ENCODE results near the gene CLIC6. TPM values are rescaled to one million over a fixed set of nuclear protein-coding genes. Genes with fewer than 3 reads are reported as not detected.

The CLIC6 gene
- total and polyA plus RNA-seq, 9 donors = 1.0 to 12.2 (median 4.3) TPM

GRCh38 chr21:34649400-34649799 is 19.4 kb upstream of the CLIC6 start:
- Histone ChIP-seq H3K27me3 (no peaks in the 10 kb centered on the region), H3K4me3 (no peak overlapping the region), H3K27ac (no peak overlapping the region), H3K9me3 (no peaks in the 10 kb centered on the region), H3K36me3 (no peaks in the 10 kb centered on the region), H3K4me1 (ENCODE audit: insufficient read depth) (no peaks in the 10 kb centered on the region)
- DNase-seq = no peak
- TF ChIP-seq POLR2A (IDR thresholded peaks at IDR 0.05) = no peak
- no peak for TF ChIP-seq EP300 (IDR thresholded peaks at IDR 0.05)
- no peak for TF ChIP-seq CTCF (IDR thresholded peaks at IDR 0.05)
- 89 to 91% (median 91%) methylated on average over 3 of the region's 3 CpGs for WGBS, 3 donors
- intact Hi-C loops (cut with DNase I) = no loop called here

- no peaks in the 10 kb centered on the region for H3K27me3 ChIP-seq
- H3K4me3 ChIP-seq = no peak overlapping the region
- no peak overlapping the region for H3K27ac ChIP-seq
- DNase-seq = no peak
- no peak for TF ChIP-seq EP300 (IDR thresholded peaks at IDR 0.05)
- TF ChIP-seq POLR2A (IDR thresholded peaks at IDR 0.05) = no peak
- intact Hi-C loops (cut with DNase I) = no loop called here
- no peaks in the 10 kb centered on the region for H3K4me1 ChIP-seq (ENCODE audit: insufficient read depth)
- 2 to 10% (median 4%) methylated on average over 1 of the region's 1 CpG for WGBS, 3 donors
- H3K9me3 ChIP-seq = no peaks in the 10 kb centered on the region
- H3K36me3 ChIP-seq = no peaks in the 10 kb centered on the region
These were observed 17.8 kb upstream of the CLIC6 start for GRCh38 chr21:34650861-34651431.

- intact Hi-C loops (cut with DNase I) = no loop called here
- H3K9me3 ChIP-seq = no peaks in the 10 kb centered on the region
- 78 to 87% (median 82%) methylated on average over 1 of the region's 1 CpG for WGBS, 3 donors
- H3K4me3 ChIP-seq = no peak overlapping the region
- TF ChIP-seq POLR2A (IDR thresholded peaks at IDR 0.05) (no peak), EP300 (IDR thresholded peaks at IDR 0.05) (no peak), CTCF (IDR thresholded peaks at IDR 0.05) (no peak)
- no peak overlapping the region for H3K27ac ChIP-seq
- DNase-seq = no peak
- no peaks in the 10 kb centered on the region for H3K4me1 ChIP-seq (ENCODE audit: insufficient read depth)
- no peaks in the 10 kb centered on the region for H3K36me3 ChIP-seq
- H3K27me3 ChIP-seq = no peaks in the 10 kb centered on the region
These were observed 17.2 kb upstream of the CLIC6 start for GRCh38 chr21:34651642-34652041.

GRCh38 chr21:34653522-34653921 is 15.3 kb upstream of the CLIC6 start:
- Histone ChIP-seq H3K36me3 (no peaks in the 10 kb centered on the region), H3K27ac (no peak overlapping the region), H3K9me3 (no peaks in the 10 kb centered on the region), H3K27me3 (no peaks in the 10 kb centered on the region), H3K4me3 (no peak overlapping the region), H3K4me1 (ENCODE audit: insufficient read depth) (no peaks in the 10 kb centered on the region)
- no peak for DNase-seq
- WGBS, 3 donors = 89 to 90% (median 89%) methylated on average over 6 of the region's 6 CpGs
- intact Hi-C loops (cut with DNase I) = no loop called here
- no peak for TF ChIP-seq EP300 (IDR thresholded peaks at IDR 0.05)
- TF ChIP-seq POLR2A (IDR thresholded peaks at IDR 0.05) = no peak
- TF ChIP-seq CTCF (IDR thresholded peaks at IDR 0.05) = no peak

GRCh38 chr21:34661848-34662247 is 6.9 kb upstream of the CLIC6 start:
- Histone ChIP-seq H3K36me3 (no peaks in the 10 kb centered on the region), H3K4me3 (no peak overlapping the region), H3K9me3 (no peaks in the 10 kb centered on the region), H3K27me3 (no peaks in the 10 kb centered on the region), H3K4me1 (ENCODE audit: insufficient read depth) (no peaks in the 10 kb centered on the region), H3K27ac (no peak overlapping the region)
- TF ChIP-seq POLR2A (IDR thresholded peaks at IDR 0.05) (no peak), EP300 (IDR thresholded peaks at IDR 0.05) (no peak), CTCF (IDR thresholded peaks at IDR 0.05) (no peak)
- no peak for DNase-seq
- intact Hi-C loops (cut with DNase I) = loop anchor here in 1 of 4 donors (10.0 kb wide), 1 partner anchor 57 kb away; no protein-coding TSS in a partner anchor
